ENCODE data around the gene NKD1. TPM values are rescaled to one million over a fixed set of nuclear protein-coding genes. Genes with fewer than 3 reads are reported as not detected.

Gene NKD1
- total RNA-seq, 1 donor from 2014 or later = 0.96 TPM

DNA sequence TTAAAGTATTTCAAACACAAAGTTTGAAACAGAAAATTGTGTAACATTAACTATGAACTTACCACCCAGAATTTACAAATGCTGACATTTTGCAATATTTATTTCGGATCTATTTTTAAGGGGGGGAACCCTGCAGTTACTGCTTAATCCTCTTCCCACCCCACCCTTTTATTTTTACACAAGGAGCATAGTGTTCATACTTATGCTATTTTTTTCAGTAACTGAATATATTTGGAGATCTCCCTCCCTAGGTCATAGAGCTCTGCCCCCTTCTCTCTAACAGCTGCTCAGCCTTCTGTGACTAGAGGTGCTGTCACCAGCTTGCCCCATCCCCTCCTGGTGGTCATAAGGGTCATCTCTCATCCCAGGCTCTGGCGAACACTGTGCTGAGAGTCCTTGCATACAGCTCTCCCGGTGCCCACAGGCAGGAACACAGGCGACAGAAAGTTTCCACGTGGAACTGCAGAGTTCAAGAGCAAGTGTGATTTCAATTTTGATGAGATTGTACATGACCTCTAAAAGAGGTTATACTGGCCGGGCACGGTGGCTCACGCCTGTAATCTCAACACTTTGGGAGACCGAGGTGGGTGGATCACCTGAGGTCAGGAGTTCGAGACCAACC, 88.7 kb downstream of the NKD1 start:
- intact Hi-C loops (cut with micrococcal nuclease) = no loop called here
- no peaks in the 10 kb centered on the region for H3K27me3 Mint-ChIP-seq (ENCODE audit: low read depth)

DNA sequence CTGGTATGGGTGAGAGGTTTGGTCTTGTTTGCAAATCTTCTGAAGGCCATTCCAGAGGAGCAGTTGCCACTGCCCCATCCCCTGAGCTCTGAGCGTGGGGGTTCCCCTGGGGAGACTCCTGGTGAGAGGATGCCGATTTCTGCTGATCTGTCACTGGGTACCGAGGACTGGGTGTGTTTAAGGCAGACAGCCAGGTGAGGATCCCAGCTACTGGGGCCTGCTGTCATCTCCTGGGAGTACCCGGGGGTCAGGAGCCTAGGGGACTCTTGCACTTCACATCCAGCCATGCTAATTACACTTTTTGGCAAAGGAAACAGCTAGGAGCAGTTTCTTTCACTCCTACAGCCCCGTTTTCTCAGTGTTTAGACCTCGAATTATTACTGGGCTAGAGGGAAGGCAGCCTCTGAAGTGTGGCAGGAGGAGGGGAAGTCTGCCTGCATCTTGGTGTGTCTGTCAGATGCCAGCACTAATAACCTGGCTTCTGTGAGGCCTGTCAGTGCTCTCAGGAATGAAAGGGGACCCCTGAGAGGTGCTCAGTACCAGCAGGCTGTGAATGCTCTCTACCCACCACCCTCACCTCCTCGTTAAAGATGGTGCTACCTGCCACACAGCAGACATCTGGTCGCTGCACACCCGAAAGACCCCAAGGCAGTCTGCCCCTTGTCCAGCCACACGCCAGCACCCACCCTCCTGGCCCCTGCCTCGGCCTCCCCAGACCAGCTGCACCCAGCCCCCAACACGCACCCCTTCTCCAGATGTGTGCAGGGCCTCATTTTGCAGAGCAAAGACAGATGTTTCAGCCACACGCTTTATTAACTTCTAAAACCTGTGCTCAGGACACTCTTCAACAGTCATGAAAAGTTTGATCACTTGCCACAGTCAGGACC, 89.8 kb downstream of the NKD1 start:
- no peak for DNase-seq (ENCODE audit: low spot score)
- intact Hi-C loops (cut with micrococcal nuclease) = no loop called here
- H3K9me3 Mint-ChIP-seq = no peaks in the 10 kb centered on the region
- peaks cover 2% of the 10 kb centered on the region for H3K4me1 Mint-ChIP-seq (ENCODE audit: low read depth)
- no peak overlapping the region for H3K27ac Mint-ChIP-seq
- H3K27me3 Mint-ChIP-seq (ENCODE audit: low read depth) = no peaks in the 10 kb centered on the region
- H3K4me3 Mint-ChIP-seq (ENCODE audit: low read depth) = no peak overlapping the region
- no peaks in the 10 kb centered on the region for H3K36me3 Mint-ChIP-seq (ENCODE audit: low read depth)

More for the DNA sequence above, 88.7 kb downstream of the NKD1 start:
- Mint-ChIP-seq H3K9me3 (no peaks in the 10 kb centered on the region), H3K36me3 (ENCODE audit: low read depth) (no peaks in the 10 kb centered on the region), H3K4me1 (ENCODE audit: low read depth) (peaks cover 2% of the 10 kb centered on the region), H3K4me3 (ENCODE audit: low read depth) (no peak overlapping the region), H3K27ac (no peak overlapping the region)
- DNase-seq (ENCODE audit: low spot score) = no peak

DNA sequence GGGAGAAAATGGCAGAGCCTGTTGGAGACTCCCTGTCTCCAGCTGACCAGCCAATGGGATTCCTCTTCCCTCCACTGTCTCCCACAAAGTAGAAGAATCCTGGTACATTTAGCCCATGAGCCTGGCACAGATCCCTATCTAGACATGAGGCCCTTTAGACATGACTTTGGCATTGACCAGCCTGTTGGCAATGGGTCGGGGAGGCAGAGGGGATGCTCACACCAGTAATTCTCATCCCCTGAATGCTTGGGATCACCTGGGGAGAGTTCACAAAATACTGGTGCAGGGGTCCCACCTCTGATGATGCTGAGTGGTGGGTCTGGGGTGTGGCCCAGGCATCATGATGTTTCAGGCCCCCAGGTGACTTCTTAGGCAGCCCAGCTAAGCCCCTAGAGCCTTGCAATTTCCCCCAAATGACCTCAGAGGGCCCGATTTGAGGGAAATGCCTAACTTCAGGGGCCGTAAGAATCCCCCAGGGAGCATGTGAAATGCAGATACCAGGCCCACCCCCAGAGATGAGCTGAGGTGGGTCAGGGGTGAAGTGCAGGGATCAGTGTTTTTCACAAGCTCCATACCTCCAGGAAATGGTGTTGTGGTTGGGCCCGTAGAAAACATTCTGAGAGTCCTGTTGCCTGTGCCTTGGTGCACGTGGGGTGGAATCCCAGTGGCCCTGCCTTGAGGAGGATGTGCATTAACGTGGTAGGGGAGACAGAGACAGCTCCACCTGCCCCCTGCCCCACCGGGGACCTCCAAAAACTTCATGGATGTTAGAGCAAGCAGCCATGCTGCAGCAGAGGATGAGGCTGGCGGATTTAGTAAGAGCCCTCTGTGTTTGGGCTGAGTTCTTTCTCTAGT, 90.8 kb downstream of the NKD1 start:
- no peaks in the 10 kb centered on the region for H3K36me3 Mint-ChIP-seq (ENCODE audit: low read depth)
- H3K4me1 Mint-ChIP-seq (ENCODE audit: low read depth) = peaks cover 2% of the 10 kb centered on the region
- H3K27ac Mint-ChIP-seq = no peak overlapping the region
- no peak for DNase-seq (ENCODE audit: low spot score)
- H3K9me3 Mint-ChIP-seq = no peaks in the 10 kb centered on the region
- intact Hi-C loops (cut with micrococcal nuclease) = no loop called here
- no peak overlapping the region for H3K4me3 Mint-ChIP-seq (ENCODE audit: low read depth)
- no peaks in the 10 kb centered on the region for H3K27me3 Mint-ChIP-seq (ENCODE audit: low read depth)

DNA sequence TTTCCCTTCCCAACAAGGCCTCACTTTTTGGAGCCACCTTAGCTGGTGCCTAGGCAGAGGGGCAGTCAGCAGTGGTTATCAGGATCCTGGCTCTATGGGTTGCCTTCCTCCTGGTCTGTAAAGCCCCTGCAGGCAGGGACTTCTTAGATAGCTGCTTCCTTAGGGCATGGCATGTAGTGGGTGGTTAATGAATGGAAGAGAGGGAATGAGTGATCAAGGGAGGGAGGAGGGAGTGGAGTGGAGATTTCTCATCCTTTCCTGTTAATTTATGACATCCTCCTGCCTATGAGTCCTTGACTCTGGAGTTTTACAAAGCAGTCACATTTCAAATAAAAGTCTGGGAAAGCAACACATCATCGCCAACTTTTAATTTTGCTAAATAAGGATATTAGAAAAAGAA, 92.2 kb downstream of the NKD1 start:
- Mint-ChIP-seq H3K4me1 (ENCODE audit: low read depth) (peaks cover 2% of the 10 kb centered on the region), H3K4me3 (ENCODE audit: low read depth) (no peak overlapping the region), H3K27me3 (ENCODE audit: low read depth) (no peaks in the 10 kb centered on the region), H3K36me3 (ENCODE audit: low read depth) (no peaks in the 10 kb centered on the region), H3K9me3 (no peaks in the 10 kb centered on the region), H3K27ac (no peak overlapping the region)
- no peak for DNase-seq (ENCODE audit: low spot score)
- intact Hi-C loops (cut with micrococcal nuclease) = no loop called here

DNA sequence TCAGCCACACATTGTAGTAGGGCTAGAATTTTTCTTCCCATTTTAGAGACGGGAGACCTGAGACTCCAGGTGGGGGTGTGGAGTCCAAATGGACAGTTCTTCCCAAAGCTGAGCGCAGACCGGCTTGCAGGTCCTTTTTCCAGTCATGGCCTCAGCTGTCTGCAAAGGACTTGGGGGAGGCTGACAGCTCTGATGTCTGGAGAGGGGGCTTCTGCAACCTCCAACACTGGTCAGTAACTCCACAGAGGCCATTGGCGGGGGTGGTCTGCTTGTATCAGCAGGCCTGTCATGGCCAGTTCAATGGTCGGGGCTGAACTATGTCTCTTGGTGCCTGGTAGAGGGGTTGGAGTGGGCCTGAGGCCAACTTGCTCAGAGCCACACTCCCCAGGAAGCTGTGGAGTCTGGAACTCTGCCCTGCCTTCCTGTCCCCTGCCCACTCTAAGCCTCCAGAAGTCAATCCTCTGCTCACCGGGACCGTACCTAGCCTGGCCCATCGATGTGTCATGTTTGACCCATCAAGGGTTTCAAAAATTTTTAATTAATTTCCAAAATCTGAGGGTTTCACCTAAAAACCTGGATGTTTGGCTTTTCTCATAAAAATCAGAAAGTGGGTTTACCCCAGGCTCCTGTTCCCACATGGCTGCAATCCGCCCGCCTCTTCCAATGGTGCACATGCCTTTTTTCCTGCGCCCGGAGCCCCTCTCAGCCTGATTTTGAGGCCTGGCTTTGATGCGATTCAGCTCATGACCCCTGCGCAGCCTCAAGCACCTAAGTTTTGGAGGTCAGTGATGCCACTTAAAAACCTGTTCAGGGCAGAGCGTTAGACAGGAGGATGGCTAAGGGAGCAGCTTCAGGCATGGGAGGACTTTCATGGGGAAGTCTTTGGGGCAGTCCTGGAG, 93.0 kb downstream of the NKD1 start:
- Mint-ChIP-seq H3K27ac (no peak overlapping the region), H3K9me3 (no peaks in the 10 kb centered on the region), H3K27me3 (ENCODE audit: low read depth) (no peaks in the 10 kb centered on the region), H3K4me1 (ENCODE audit: low read depth) (no peaks in the 10 kb centered on the region), H3K4me3 (ENCODE audit: low read depth) (no peak overlapping the region), H3K36me3 (ENCODE audit: low read depth) (no peaks in the 10 kb centered on the region)
- DNase-seq (ENCODE audit: low spot score) = no peak
- intact Hi-C loops (cut with micrococcal nuclease) = no loop called here

DNA sequence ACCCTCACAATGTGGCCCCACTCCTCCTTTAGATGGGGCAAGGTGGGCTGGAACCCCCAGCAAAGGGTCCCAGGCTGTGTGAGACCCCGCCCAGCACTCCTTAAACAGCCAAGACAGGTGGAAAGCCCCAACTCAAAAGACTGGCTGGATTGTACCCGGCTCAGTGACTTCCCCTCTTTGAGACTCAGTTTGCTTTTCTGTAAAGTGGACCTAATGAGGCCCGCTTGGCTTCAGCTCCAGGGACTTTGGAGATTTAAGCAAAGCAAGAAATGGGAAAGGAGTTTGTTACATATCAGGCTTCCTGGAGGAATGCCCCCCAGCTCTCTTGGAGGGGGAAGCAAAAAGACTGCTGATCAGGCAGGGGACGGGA, 93.6 kb downstream of the NKD1 start:
- intact Hi-C loops (cut with micrococcal nuclease) = no loop called here
- no peaks in the 10 kb centered on the region for H3K9me3 Mint-ChIP-seq
- no peaks in the 10 kb centered on the region for H3K27me3 Mint-ChIP-seq (ENCODE audit: low read depth)
- DNase-seq (ENCODE audit: low spot score) = no peak
- H3K4me1 Mint-ChIP-seq (ENCODE audit: low read depth) = no peaks in the 10 kb centered on the region
- no peak overlapping the region for H3K27ac Mint-ChIP-seq
- H3K36me3 Mint-ChIP-seq (ENCODE audit: low read depth) = no peaks in the 10 kb centered on the region
- H3K4me3 Mint-ChIP-seq (ENCODE audit: low read depth) = no peak overlapping the region

DNA sequence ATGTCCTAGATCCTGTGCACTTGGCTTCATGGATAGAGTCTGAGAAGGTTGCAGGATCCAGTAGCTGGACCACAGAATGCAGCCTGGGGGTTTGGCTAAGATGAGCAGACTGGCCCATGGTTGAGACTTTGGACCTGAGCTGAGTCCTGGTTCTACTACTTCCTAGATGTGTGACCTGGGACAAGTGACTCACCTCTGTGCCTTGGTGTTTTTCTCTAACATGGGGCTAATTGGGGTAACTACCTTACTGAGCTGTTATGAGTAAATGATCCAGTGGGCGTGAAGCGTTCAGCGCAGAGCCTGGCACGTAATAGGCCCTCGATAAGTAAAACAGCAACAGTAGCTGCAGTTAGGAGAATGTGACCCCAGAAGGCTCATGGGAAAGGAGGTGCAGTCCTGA, 94.2 kb downstream of the NKD1 start:
- Mint-ChIP-seq H3K27ac (no peak overlapping the region), H3K36me3 (ENCODE audit: low read depth) (no peaks in the 10 kb centered on the region), H3K27me3 (ENCODE audit: low read depth) (no peaks in the 10 kb centered on the region), H3K4me1 (ENCODE audit: low read depth) (no peaks in the 10 kb centered on the region), H3K4me3 (ENCODE audit: low read depth) (no peak overlapping the region), H3K9me3 (no peaks in the 10 kb centered on the region)
- DNase-seq (ENCODE audit: low spot score) = no peak
- intact Hi-C loops (cut with micrococcal nuclease) = no loop called here

DNA sequence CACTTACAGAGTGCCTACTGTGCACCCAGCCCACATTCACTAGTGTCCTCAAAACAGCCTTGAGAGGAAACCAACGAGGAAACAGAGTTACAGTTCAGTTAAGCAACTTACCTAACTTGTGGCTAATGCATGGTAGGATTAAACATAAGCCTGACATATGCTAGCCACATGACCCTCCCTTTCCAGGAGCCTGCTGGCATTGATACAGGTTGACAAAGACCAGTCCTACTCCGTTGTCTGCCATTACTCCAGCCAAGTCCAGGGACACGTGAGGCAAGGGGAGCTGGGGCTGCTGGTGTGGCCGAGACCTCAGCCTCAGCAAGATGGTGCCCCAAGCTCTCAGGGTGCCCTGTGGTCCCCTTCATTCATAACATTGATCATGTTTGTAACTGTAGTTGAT, 95.0 kb downstream of the NKD1 start:
- Mint-ChIP-seq H3K4me1 (ENCODE audit: low read depth) (no peaks in the 10 kb centered on the region), H3K27me3 (ENCODE audit: low read depth) (no peaks in the 10 kb centered on the region), H3K4me3 (ENCODE audit: low read depth) (no peak overlapping the region), H3K27ac (no peak overlapping the region), H3K9me3 (no peaks in the 10 kb centered on the region), H3K36me3 (ENCODE audit: low read depth) (no peaks in the 10 kb centered on the region)
- DNase-seq (ENCODE audit: low spot score) = no peak
- intact Hi-C loops (cut with micrococcal nuclease) = no loop called here

DNA sequence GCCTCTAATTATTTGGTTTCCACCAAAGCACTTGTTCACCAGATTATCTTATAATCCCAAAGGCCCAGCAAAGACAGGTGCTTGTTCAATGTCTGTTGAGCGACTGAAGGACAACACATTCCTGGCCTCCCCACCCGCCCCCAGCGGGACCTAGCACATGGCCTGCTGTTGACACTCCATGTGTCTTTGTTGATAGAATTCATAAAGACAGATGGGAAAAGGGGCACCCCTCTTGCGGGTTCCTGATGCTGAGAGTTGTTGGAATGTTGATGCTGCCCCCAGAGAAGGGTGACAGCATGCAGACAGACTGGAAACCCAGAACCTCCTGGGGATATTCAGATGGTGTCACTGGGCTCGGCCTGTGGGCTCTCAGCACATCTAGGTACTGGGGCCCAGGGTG, 96.0 kb downstream of the NKD1 start:
- no peaks in the 10 kb centered on the region for H3K27me3 Mint-ChIP-seq (ENCODE audit: low read depth)
- DNase-seq (ENCODE audit: low spot score) = no peak
- no peaks in the 10 kb centered on the region for H3K9me3 Mint-ChIP-seq
- no peaks in the 10 kb centered on the region for H3K4me1 Mint-ChIP-seq (ENCODE audit: low read depth)
- H3K36me3 Mint-ChIP-seq (ENCODE audit: low read depth) = no peaks in the 10 kb centered on the region
- no peak overlapping the region for H3K4me3 Mint-ChIP-seq (ENCODE audit: low read depth)
- H3K27ac Mint-ChIP-seq = no peak overlapping the region
- intact Hi-C loops (cut with micrococcal nuclease) = no loop called here

DNA sequence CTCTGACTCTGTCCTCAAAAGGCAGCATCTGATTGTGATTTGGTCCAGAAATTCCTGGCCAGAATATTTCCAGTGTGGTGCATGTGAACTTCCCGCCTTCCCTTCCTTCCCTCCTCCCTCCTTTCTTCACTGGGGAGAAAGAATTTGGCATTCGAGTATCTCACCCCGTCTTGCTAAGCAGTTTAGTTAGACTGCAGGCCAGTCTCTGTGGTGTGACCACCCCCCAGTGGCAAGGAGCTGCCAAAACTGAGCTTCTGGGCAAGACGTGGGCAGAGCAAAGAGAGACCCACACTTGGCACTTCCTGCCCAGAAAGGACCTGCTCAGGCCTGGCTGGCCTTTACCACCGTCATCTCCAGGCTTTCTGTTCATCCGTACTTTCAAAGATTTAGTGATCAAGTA, 96.5 kb downstream of the NKD1 start:
- Mint-ChIP-seq H3K4me3 (ENCODE audit: low read depth) (no peak overlapping the region), H3K36me3 (ENCODE audit: low read depth) (no peaks in the 10 kb centered on the region), H3K27ac (no peak overlapping the region), H3K9me3 (no peaks in the 10 kb centered on the region), H3K27me3 (ENCODE audit: low read depth) (no peaks in the 10 kb centered on the region), H3K4me1 (ENCODE audit: low read depth) (no peaks in the 10 kb centered on the region)
- intact Hi-C loops (cut with micrococcal nuclease) = no loop called here
- DNase-seq (ENCODE audit: low spot score) = no peak

DNA sequence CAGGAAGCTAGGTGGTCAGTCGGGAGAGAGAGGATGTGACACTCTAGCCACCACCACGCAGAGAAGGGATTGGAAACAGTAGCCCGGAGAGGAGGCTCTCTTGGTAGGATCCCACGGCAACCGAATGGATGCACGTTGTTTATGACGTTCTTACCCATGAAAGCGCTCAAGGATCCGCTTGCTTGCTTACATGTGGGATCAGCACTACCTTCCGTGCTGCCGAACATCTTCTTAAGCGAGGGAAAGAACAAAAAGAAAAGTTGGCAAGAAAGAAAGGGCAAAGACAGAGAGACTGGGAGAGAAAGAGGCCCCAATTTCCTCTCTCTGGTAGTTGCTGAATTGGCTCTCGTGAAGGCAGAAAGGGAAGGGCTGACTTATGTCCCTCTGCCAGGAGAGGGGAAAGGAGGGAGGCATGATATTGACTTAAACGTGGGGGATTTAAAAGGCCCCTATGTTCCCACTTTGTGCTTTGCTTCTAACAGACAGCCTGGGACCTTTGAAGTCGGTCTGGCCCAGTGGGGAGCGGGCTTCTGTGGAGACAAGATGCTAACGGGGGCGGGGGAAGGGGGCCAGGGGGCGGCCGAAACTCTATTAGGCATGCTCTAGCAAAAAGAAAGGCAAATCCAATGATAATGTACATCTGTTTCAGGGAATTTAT, 97.5 kb downstream of the NKD1 start:
- H3K36me3 Mint-ChIP-seq (ENCODE audit: low read depth) = no peaks in the 10 kb centered on the region
- H3K4me3 Mint-ChIP-seq (ENCODE audit: low read depth) = no peak overlapping the region
- no peaks in the 10 kb centered on the region for H3K27me3 Mint-ChIP-seq (ENCODE audit: low read depth)
- no peaks in the 10 kb centered on the region for H3K9me3 Mint-ChIP-seq
- H3K4me1 Mint-ChIP-seq (ENCODE audit: low read depth) = no peaks in the 10 kb centered on the region
- no peak for DNase-seq (ENCODE audit: low spot score)
- H3K27ac Mint-ChIP-seq = no peak overlapping the region
- intact Hi-C loops (cut with micrococcal nuclease) = no loop called here

DNA sequence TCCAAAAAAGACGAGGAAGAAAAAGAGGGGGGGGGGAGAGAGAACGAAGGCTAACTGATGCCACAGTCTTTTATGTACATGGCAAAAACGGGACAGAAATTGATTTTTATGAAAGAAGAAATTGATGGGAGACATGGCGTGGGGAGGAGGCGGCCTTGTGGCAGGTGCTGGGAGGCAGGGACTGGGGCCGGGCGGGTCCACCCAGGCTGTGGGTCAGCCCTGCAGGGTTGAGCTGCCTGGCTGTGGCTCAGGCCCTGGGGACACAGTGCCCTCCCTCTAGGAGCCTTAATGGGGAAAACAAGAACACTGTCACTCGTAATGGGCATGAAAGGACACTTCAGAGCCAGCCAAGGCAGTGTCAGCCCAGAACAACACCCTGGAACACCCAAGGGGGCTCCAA, 98.1 kb downstream of the NKD1 start:
- H3K27me3 Mint-ChIP-seq (ENCODE audit: low read depth) = no peaks in the 10 kb centered on the region
- no peaks in the 10 kb centered on the region for H3K36me3 Mint-ChIP-seq (ENCODE audit: low read depth)
- DNase-seq (ENCODE audit: low spot score) = no peak
- H3K9me3 Mint-ChIP-seq = no peaks in the 10 kb centered on the region
- no peak overlapping the region for H3K4me3 Mint-ChIP-seq (ENCODE audit: low read depth)
- no peaks in the 10 kb centered on the region for H3K4me1 Mint-ChIP-seq (ENCODE audit: low read depth)
- intact Hi-C loops (cut with micrococcal nuclease) = no loop called here
- no peak overlapping the region for H3K27ac Mint-ChIP-seq
